NB4 (cell line): ENCODE measurements around the gene TBRG4.

Source experiments
- CTCF ChIP-seq: IDR thresholded peaks from one replicate; pipeline ENCODE4 v1.5.1; 2012; ENCODE audit warnings: low read depth, low read length
- MAX ChIP-seq: IDR thresholded peaks from 2 replicates; pipeline ENCODE4 v1.6.1; 2011; ENCODE audit warnings: low read depth, low read length
- POLR2A ChIP-seq: IDR thresholded peaks from 2 replicates; pipeline ENCODE4 v1.6.1; 2011; ENCODE audit warnings: mild to moderate bottlenecking; ENCODE audit not compliant: insufficient read length; ENCODE audit errors: extremely low read depth

GRCh38 chr7:45086331-45087065 lies 25.0 kb downstream of the TBRG4 start:
- TF ChIP-seq CTCF (no peak), POLR2A (no peak), MAX (no peak)
